GM23248 (cell line): Measurements from ENCODE around the gene FBXO42. TPM values are rescaled to one million over a fixed set of nuclear protein-coding genes. Genes with fewer than 3 reads are reported as not detected.
"Not testable (repeated sequence)": the region's sequence is repeated elsewhere in the genome, so short reads cannot be mapped to it uniquely, and the experiment has no call there.

Experiments
- DNase-seq: peaks from one replicate; pipeline ENCODE4 v3.0.0-alpha.2; 2015
- H2AFZ ChIP-seq: fragments of 200-600 bp; sonication (generic); 2 replicates; pipeline ENCODE4 v1.6.1; 2016; ENCODE audit warnings: antibody characterized with exemption
- H3F3A ChIP-seq: fragments of 200-600 bp; sonication (generic); 2 replicates; pipeline ENCODE4 v1.6.1; 2016; ENCODE audit warnings: mild to moderate bottlenecking, antibody characterized with exemption, mixed run types; ENCODE audit not compliant: insufficient read depth
- H3K27ac ChIP-seq: fragments of 200-600 bp; sonication (generic); 2 replicates; pipeline ENCODE4 v1.5.1; 2016; ENCODE audit warnings: mild to moderate bottlenecking
- H3K27me3 ChIP-seq: fragments of 200-600 bp; sonication (generic); replicated peaks from 2 replicates; pipeline ENCODE4 v1.6.1; 2016; ENCODE audit warnings: mild to moderate bottlenecking; ENCODE audit not compliant: insufficient read depth
- H3K36me3 ChIP-seq: fragments of 200-600 bp; sonication (generic); 2 replicates; pipeline ENCODE4 v1.6.1; 2016; ENCODE audit warnings: low read depth, mild to moderate bottlenecking
- H3K4me1 ChIP-seq: fragments of 200-600 bp; sonication (generic); 2 replicates; pipeline ENCODE4 v1.6.1; 2016; ENCODE audit warnings: mild to moderate bottlenecking; ENCODE audit not compliant: insufficient read depth
- H3K4me2 ChIP-seq: fragments of 200-600 bp; sonication (generic); one replicate; pipeline ENCODE4 v1.6.1; 2016; ENCODE audit warnings: mild to moderate bottlenecking; ENCODE audit not compliant: unreplicated experiment
- H3K4me3 ChIP-seq: fragments of 200-600 bp; sonication (generic); 2 replicates; pipeline ENCODE4 v1.5.1; 2016; ENCODE audit warnings: mild to moderate bottlenecking
- H3K79me2 ChIP-seq: fragments of 200-600 bp; sonication (generic); 2 replicates; pipeline ENCODE4 v1.6.1; 2016; ENCODE audit warnings: mild to moderate bottlenecking; ENCODE audit not compliant: insufficient read depth
- H3K9ac ChIP-seq: fragments of 200-600 bp; sonication (generic); 2 replicates; pipeline ENCODE4 v1.6.1; 2016; ENCODE audit warnings: mild to moderate bottlenecking
- H3K9me2 ChIP-seq: fragments of 200-600 bp; sonication (generic); 2 replicates; pipeline ENCODE4 v1.6.1; 2016; ENCODE audit warnings: mixed run types, mild to moderate bottlenecking, moderate library complexity; ENCODE audit not compliant: insufficient read depth
- H3K9me3 ChIP-seq: fragments of 200-600 bp; sonication (generic); one replicate; pipeline ENCODE4 v1.6.1; 2017; ENCODE audit warnings: low read depth
- H4K20me1 ChIP-seq: fragments of 200-600 bp; sonication (generic); 2 replicates; pipeline ENCODE4 v1.6.0; 2016; ENCODE audit not compliant: insufficient read depth
- EZH2 ChIP-seq: fragments of 200-600 bp; sonication (generic); IDR thresholded peaks from 2 replicates; pipeline ENCODE4 v1.6.1; 2018; ENCODE audit warnings: antibody characterized with exemption, mild to moderate bottlenecking; ENCODE audit not compliant: insufficient read depth, poor library complexity, severe bottlenecking
- EZH2phosphoT487 ChIP-seq: fragments of 200-600 bp; sonication (generic); IDR thresholded peaks from 2 replicates; pipeline ENCODE4 v1.6.1; 2018; ENCODE audit warnings: antibody characterized with exemption, moderate library complexity, mild to moderate bottlenecking, low read depth; ENCODE audit not compliant: insufficient read depth
- WGBS, 2 experiments: methylation state at CpG; one replicate each; pipeline ENCODE4 v1.1.6; 2015 to 2017; ENCODE audit warnings: low lambda C conversion rate in 2 of 2, low coverage in 1 of 2; ENCODE audit errors: missing lambda C conversion rate in 2 of 2; 5-methylcytosine and 5-hydroxymethylcytosine counted together
- in situ Hi-C: fragments of 300-500 bp; cut with MboI; formaldehyde crosslinking; loops from 2 replicates; pipeline ENCODE4 v1.15.0; 2020
- polyA plus RNA-seq: library from polyadenylated mRNA; unstranded; fragments of >200 nt; fragmentation: Nextera tagmentation; extraction: Ambion mirVana; gene quantifications from 2 replicates; pipeline ENCODE4 v1.2.1, GENCODE V29; 2016
- total RNA-seq: library from RNA; depleted of rRNA; stranded (reverse); fragments of >200 nt; shearing (Covaris generic); gene quantifications from 2 replicates; pipeline ENCODE4 v1.2.3, GENCODE V29; 2014

FBXO42 gene
- total and polyA plus RNA-seq, 2 experiments from 2014 or later, result 17.1 to 20.2 TPM

- in situ Hi-C loops, result loop anchor here (10.0 kb wide), 1 partner anchor 164 kb away; no protein-coding TSS in a partner anchor
- WGBS, 2 experiments, result 25 to 28% methylated on average over 7 of the region's 7 CpGs
- H3K27ac ChIP-seq, result peak overlapping the region; percentile 30
- H3K9ac ChIP-seq, result peak overlapping the region; percentile 25; the same call in 1 of the 2 replicates
- peak overlapping the region; percentile 42 for H3K4me2 ChIP-seq
- no peaks in the 10 kb centered on the region for H4K20me1 ChIP-seq
- H3K4me3 ChIP-seq, result no peak overlapping the region
- H3F3A ChIP-seq, result peaks cover 21% of the 10 kb centered on the region; the same call in 1 of the 2 replicates
- H3K27me3 ChIP-seq, result no peaks in the 10 kb centered on the region
- H3K4me1 ChIP-seq, result peaks cover 31% of the 10 kb centered on the region
- TF ChIP-seq EZH2phosphoT487 (no peak), EZH2 (no peak)
- H3K9me2 ChIP-seq, result no peaks in the 10 kb centered on the region
- H3K36me3 ChIP-seq, result peaks cover 7% of the 10 kb centered on the region; the same call in 1 of the 2 replicates
- peaks cover 12% of the 10 kb centered on the region; the same call in 1 of the 2 replicates for H3K79me2 ChIP-seq
- peak; percentile 62 for DNase-seq
- H2AFZ ChIP-seq, result no peak overlapping the region
- no peaks in the 10 kb centered on the region for H3K9me3 ChIP-seq
Measured at GRCh38 chr1:16248603-16249516, 103.4 kb downstream of the FBXO42 start.

- Histone ChIP-seq H3K9ac (no peak overlapping the region), H3K9me3 (no peaks in the 10 kb centered on the region), H3K79me2 (peaks cover 12% of the 10 kb centered on the region; the same call in 1 of the 2 replicates), H3F3A (peaks cover 19% of the 10 kb centered on the region; the same call in 1 of the 2 replicates), H3K9me2 (no peaks in the 10 kb centered on the region), H4K20me1 (no peaks in the 10 kb centered on the region), H3K4me2 (no peak overlapping the region), H2AFZ (no peak overlapping the region), H3K4me3 (no peak overlapping the region), H3K4me1 (peaks cover 31% of the 10 kb centered on the region), H3K36me3 (peaks cover 7% of the 10 kb centered on the region; the same call in 1 of the 2 replicates), H3K27ac (peak overlapping the region; percentile 30), H3K27me3 (no peaks in the 10 kb centered on the region)
- no peak for DNase-seq
- in situ Hi-C loops, result loop anchor here (10.0 kb wide), 1 partner anchor 163 kb away; no protein-coding TSS in a partner anchor
- 91 to 97% methylated on average over 8 of the region's 8 CpGs for WGBS, 2 experiments
- TF ChIP-seq EZH2, result no peak
- no peak for TF ChIP-seq EZH2phosphoT487
Measured at GRCh38 chr1:16248007-16248436, 104.3 kb downstream of the FBXO42 start.

- WGBS, 2 experiments, result 54 to 63% methylated on average over 2 of the region's 2 CpGs
- in situ Hi-C loops, result loop anchor here (10.0 kb wide), 1 partner anchor 163 kb away; no protein-coding TSS in a partner anchor
- H3F3A ChIP-seq, result peaks cover 19% of the 10 kb centered on the region; the same call in 1 of the 2 replicates
- H2AFZ ChIP-seq, result no peak overlapping the region
- TF ChIP-seq EZH2 (no peak), EZH2phosphoT487 (no peak)
- no peak overlapping the region for H3K4me2 ChIP-seq
- no peak overlapping the region for H3K9ac ChIP-seq
- DNase-seq, result no peak
- H3K27ac ChIP-seq, result no peak overlapping the region
- H3K9me3 ChIP-seq, result no peaks in the 10 kb centered on the region
- H3K79me2 ChIP-seq, result peaks cover 12% of the 10 kb centered on the region; the same call in 1 of the 2 replicates
- H4K20me1 ChIP-seq, result no peaks in the 10 kb centered on the region
- no peaks in the 10 kb centered on the region for H3K9me2 ChIP-seq
- no peaks in the 10 kb centered on the region for H3K27me3 ChIP-seq
- H3K4me1 ChIP-seq, result peaks cover 31% of the 10 kb centered on the region
- H3K4me3 ChIP-seq, result no peak overlapping the region
- peaks cover 7% of the 10 kb centered on the region; the same call in 1 of the 2 replicates for H3K36me3 ChIP-seq
Measured at GRCh38 chr1:16247441-16247840, 104.8 kb downstream of the FBXO42 start.

- Histone ChIP-seq H4K20me1 (no peaks in the 10 kb centered on the region), H3K4me3 (no peak overlapping the region), H3K9me2 (no peaks in the 10 kb centered on the region), H3K27ac (no peak overlapping the region), H3K4me2 (no peak overlapping the region), H3K27me3 (no peaks in the 10 kb centered on the region), H3K4me1 (peaks cover 31% of the 10 kb centered on the region), H2AFZ (no peak overlapping the region), H3K9me3 (no peaks in the 10 kb centered on the region), H3K79me2 (peaks cover 12% of the 10 kb centered on the region; the same call in 1 of the 2 replicates), H3K36me3 (peaks cover 7% of the 10 kb centered on the region; the same call in 1 of the 2 replicates), H3F3A (peaks cover 19% of the 10 kb centered on the region; the same call in 1 of the 2 replicates), H3K9ac (no peak overlapping the region)
- no peak for DNase-seq
- TF ChIP-seq EZH2 (no peak), EZH2phosphoT487 (no peak)
- WGBS, 2 experiments, result 78 to 80% methylated on average over 5 of the region's 5 CpGs
- in situ Hi-C loops, result loop anchor here (10.0 kb wide), 1 partner anchor 162 kb away; no protein-coding TSS in a partner anchor
Measured at GRCh38 chr1:16246961-16247360, 105.3 kb downstream of the FBXO42 start.

- in situ Hi-C loops, result loop anchor here (10.0 kb wide), 1 partner anchor 161 kb away; no protein-coding TSS in a partner anchor
- DNase-seq, H3K36me3 ChIP-seq, H3K27me3 ChIP-seq, H3K4me2 ChIP-seq, H3K9me2 ChIP-seq, H4K20me1 ChIP-seq, H3K27ac ChIP-seq, H3K4me3 ChIP-seq, H3K9ac ChIP-seq, H3K9me3 ChIP-seq, H2AFZ ChIP-seq: not testable (repeated sequence)
- peaks cover 19% of the 10 kb centered on the region; the same call in 1 of the 2 replicates for H3F3A ChIP-seq
- peaks cover 31% of the 10 kb centered on the region for H3K4me1 ChIP-seq
- WGBS, 2 experiments, result 100% methylated on average over 1 of the region's 1 CpG
- peaks cover 12% of the 10 kb centered on the region; the same call in 1 of the 2 replicates for H3K79me2 ChIP-seq
Measured at GRCh38 chr1:16246239-16246638, 106.0 kb downstream of the FBXO42 start.
